ENCODE measurements around the gene TVP23A.
"Not testable (repeated sequence)": the region's sequence is repeated elsewhere in the genome, so short reads cannot be mapped to it uniquely, and the experiment has no call there.

The TVP23A gene

GRCh38 chr16:10835281-10835931, 16.8 kb upstream of the TVP23A start:
- no peak for DNase-seq

GRCh38 chr16:10834766-10835165, 16.2 kb upstream of the TVP23A start:
- DNase-seq: no peak

GRCh38 chr16:10834130-10834529, 15.5 kb upstream of the TVP23A start:
- DNase-seq: no peak

DNA sequence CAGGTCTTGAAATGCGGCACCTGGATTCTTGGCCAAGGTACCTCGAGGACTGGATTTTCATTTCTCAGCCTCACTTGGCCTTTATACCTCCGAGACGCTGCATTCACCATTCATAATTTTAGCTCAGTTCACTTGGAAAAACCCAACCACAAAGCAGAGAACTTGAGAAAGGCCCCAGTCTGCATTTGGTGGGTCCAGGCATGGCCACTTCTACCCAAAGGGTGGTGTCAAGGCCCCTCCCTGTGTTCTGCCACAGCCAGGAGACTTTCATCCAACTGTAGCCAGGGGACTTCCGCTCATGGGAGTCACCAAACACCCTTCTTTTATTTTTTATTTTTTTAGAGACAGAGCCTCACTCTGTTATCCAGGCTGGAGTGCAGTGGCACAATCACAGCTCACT, 14.7 kb upstream of the TVP23A start:
- DNase-seq: no peak

- DNase-seq: no peak
Measured at GRCh38 chr16:10831894-10832886, 13.6 kb upstream of the TVP23A start.

DNA sequence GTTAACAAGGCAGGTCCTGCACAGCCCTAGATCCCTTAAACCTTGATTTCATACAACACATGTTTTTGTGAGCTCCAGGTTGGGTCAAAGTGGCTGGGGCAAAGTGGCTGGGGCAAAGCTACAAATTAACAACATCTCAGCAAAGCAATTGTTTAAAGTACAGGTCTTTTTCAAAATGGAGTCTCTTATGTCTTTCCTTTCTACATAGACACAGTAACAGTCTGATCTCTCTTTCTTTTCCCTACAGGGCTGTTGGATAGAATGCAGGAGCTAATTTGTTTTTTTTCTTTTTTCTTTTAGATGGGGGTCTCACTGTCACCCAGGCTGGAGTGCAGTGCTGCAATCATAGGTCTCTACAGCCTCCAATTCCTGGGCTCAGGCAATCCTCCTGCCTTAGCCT, 11.6 kb upstream of the TVP23A start:
- not testable (repeated sequence) for DNase-seq

GRCh38 chr16:10829390-10830098, 10.9 kb upstream of the TVP23A start:
- DNase-seq: not testable (repeated sequence)

DNA sequence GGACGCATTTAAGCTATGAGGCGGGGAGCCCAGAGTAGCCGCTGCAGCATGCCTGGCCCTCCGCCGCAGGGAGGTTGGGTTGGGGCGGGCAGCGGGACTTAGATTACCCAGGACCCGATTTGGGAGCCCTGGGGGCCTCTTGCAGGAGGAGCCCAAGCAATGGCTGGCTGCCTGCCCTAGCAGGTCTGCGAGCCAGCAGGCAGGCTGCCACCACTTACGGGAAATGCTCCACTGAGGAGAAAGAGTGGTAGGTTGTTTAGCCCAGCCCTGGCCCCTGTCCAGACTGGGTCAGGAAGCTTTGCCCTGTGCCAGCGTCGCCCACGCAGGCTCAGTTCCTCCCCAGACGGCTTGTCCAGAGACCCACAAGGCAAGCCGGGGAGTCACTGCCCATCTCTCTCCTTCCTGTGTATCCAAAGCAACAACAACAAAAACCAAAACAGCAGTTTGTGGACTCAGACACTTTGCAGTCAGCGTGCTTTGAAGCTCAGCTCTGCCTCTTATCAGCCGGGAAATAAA, 10.3 kb upstream of the TVP23A start:
- no peak for DNase-seq

GRCh38 chr16:10827691-10828341, 9.2 kb upstream of the TVP23A start:
- DNase-seq: no peak

- DNase-seq: no peak
Measured at GRCh38 chr16:10824111-10824893, 5.7 kb upstream of the TVP23A start.

- no peak for DNase-seq
Measured at GRCh38 chr16:10822702-10823101, 4.1 kb upstream of the TVP23A start.

DNA sequence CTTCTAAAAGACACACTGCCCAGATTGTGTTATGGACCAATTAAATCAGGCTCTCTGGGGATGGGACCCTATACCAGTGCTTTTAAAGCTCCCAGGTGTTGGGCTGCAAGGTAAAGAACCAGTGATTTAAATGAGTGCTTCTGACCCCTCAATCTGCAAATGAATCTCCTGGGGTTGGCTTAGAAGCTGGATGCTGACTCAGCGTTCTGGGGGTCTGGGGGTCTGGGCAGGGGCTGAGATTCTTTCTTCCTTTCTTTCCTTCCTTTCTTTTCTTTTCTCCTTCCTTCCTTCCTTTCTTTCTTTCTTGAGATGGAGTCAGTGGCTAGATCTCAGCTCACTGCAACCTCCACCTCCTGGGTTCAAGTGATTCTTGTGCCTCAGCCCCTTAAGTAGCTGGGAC, 2.0 kb upstream of the TVP23A start:
- no peak for DNase-seq

DNA sequence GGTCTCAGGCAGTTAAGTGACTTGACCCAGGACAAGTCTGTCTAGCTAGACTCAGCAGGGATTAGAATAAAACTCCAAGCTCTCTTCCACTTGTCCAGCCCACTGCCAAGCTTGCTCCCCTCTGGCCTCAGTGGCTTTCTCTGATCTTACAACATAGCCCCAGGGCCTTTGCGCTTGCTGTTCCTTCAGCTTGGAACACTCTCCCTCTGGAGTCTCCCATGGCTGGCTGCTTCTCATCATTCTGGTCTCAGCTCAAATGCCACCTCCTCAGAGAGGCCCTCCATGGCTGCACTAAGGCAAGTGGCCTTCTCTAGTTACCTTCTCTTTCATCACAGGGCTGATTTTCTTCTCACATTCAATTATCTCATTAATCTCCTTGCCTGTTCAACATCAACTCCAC, 1.1 kb downstream of the TVP23A start:
- DNase-seq: no peak

DNA sequence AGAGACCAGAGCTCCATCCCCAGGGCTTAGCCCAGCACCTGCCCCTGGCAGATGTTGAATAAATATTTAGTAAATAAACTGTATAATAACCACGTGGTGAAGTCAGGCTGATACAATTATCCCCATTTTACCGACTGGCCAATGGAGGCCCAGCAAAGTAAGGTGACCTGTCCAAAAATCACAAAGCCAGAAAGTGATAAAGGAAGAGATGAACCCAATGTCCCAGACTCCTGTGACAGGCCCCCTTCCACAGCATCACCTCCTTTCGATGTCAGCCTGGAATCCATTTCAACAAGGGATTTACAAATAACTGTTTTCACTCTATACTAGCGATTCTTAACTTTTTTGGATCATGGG, 5.5 kb downstream of the TVP23A start:
- DNase-seq: no peak

DNA sequence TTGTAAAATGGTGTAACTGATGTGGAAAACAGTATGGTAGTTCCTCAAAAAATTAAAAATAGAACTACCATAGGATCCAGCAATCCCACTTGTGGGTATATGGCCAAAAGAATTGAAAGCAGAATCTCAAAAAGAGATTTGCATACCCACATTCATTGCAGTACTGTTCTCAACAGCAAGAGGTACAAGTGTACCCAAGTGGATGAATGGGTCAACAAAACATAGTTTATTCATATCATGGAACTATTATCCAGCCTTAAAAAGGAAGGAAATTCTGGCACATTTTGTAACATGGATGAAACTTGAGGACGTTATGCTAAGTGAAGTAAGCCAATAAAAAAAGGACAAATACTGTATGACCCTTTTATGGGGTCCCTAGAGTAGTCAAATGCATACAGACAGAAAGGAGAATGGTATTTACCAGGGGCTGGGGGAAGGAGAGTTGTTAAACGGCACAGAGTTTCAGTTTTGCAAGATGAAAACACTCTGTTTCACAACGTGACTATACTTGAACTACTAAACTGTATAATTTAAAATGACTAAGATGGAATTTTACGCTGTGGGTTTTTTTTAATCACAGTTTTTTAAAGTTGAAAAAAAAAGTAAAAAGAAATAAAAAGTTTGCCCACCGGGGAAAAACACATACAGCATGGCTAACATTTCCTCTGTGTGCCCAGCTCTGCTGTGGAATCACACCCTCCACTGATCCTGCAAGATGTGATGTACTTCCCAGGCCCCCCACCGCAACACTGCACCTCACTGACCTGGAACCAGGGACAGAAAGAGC, 6.1 kb downstream of the TVP23A start:
- no peak for DNase-seq

- no peak for DNase-seq
Measured at GRCh38 chr16:10809706-10810105, 8.9 kb downstream of the TVP23A start.

GRCh38 chr16:10808850-10809249, 9.7 kb downstream of the TVP23A start:
- no peak for DNase-seq

- no peak for DNase-seq
Measured at GRCh38 chr16:10808218-10808617, 10.4 kb downstream of the TVP23A start.

- DNase-seq: no peak
Measured at GRCh38 chr16:10806698-10807097, 11.9 kb downstream of the TVP23A start.

DNA sequence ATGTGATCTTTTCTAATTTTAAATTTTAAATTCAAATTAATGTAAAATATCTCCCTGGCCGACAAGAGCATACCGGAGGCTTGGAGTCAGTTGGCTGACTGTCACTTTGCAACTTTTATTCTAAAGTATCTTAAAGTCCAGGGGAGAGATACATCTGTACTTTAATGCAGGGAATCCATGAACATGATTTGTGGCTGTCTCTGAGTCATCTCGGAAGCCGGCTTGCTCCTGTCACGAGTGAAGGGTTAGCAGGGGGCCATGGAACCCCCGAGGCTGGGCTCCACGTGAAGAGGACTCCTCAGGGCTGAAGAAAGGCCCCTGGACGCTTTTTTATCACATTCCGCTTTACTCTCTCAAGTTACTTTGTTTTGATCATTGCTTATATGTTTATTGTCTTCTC, 13.3 kb downstream of the TVP23A start:
- DNase-seq: no peak

GRCh38 chr16:10799736-10800135, 18.9 kb downstream of the TVP23A start:
- no peak for DNase-seq

Measured in GDM1 (cell line).